ENCODE measurements around the gene AMIGO1.
A peak's percentile ranks its signal among the peaks of the same experiment; 100 is the strongest.

The AMIGO1 gene

GRCh38 chr1:109514846-109515245 is 5.3 kb upstream of the AMIGO1 start:
- Histone ChIP-seq H4K20me1 (ENCODE audit: insufficient read depth, low read length) (no peaks in the 10 kb centered on the region), H3K9me3 (ENCODE audit: insufficient read depth, low read length) (no peaks in the 10 kb centered on the region), H3K4me3 (ENCODE audit: low read length) (no peak overlapping the region), H3K79me2 (ENCODE audit: low read length) (no peaks in the 10 kb centered on the region), H3K27me3 (ENCODE audit: low read depth, low read length) (no peaks in the 10 kb centered on the region), H3K4me2 (ENCODE audit: low read length) (no peak overlapping the region), H3K4me1 (ENCODE audit: low read length) (peaks cover 21% of the 10 kb centered on the region), H2AFZ (ENCODE audit: low read depth, low read length) (no peak overlapping the region), H3K36me3 (replicated peaks; ENCODE audit: low read depth, low read length) (no peaks in the 10 kb centered on the region), H3K9ac (ENCODE audit: low read length) (no peak overlapping the region), H3K27ac (ENCODE audit: low read length) (no peak overlapping the region)
- TF ChIP-seq CTCF (IDR thresholded peaks at IDR 0.05; ENCODE audit: low read depth, low read length) (no peak), EZH2phosphoT487 (IDR thresholded peaks at IDR 0.05; ENCODE audit: low read depth) (no peak)

DNA sequence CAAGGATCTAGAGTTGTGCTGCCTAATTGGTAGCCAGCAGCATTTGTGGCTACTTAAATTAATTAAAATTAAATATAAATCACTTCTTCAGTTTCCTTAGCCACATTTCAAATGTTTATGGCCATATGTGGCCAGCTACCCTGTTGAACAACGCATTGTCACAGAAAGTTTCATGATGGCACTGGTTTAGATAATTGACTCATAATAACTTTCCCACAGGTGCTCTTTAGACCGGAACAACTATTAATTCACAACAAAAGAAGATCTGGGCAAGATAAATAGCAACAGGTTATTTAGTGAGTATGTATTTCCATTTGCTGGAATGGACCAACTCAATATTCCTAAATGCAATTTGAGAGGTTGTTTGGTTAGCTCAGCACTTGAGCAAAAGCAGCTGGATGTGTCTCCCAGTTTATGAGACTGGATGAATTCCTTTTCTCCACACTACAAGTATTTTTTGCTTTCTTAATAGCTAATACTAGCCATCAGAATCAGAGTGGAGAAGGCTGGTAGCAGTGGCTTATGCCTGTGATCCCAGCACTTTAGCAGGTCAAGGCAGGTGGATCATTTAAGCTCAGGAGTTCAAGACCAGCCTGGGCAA is 3.7 kb upstream of the AMIGO1 start:
- Histone ChIP-seq H2AFZ (ENCODE audit: low read depth, low read length) (no peak overlapping the region), H3K9ac (ENCODE audit: low read length) (no peak overlapping the region), H3K9me3 (ENCODE audit: insufficient read depth, low read length) (no peaks in the 10 kb centered on the region), H3K27me3 (ENCODE audit: low read depth, low read length) (no peaks in the 10 kb centered on the region), H3K79me2 (ENCODE audit: low read length) (no peaks in the 10 kb centered on the region), H3K4me1 (ENCODE audit: low read length) (peaks cover 10% of the 10 kb centered on the region), H3K4me3 (ENCODE audit: low read length) (no peak overlapping the region), H3K4me2 (ENCODE audit: low read length) (no peak overlapping the region), H4K20me1 (ENCODE audit: insufficient read depth, low read length) (no peaks in the 10 kb centered on the region), H3K27ac (ENCODE audit: low read length) (no peak overlapping the region), H3K36me3 (replicated peaks; ENCODE audit: low read depth, low read length) (no peaks in the 10 kb centered on the region)
- TF ChIP-seq CTCF (IDR thresholded peaks at IDR 0.05; ENCODE audit: low read depth, low read length) (no peak), EZH2phosphoT487 (IDR thresholded peaks at IDR 0.05; ENCODE audit: low read depth) (no peak)

DNA sequence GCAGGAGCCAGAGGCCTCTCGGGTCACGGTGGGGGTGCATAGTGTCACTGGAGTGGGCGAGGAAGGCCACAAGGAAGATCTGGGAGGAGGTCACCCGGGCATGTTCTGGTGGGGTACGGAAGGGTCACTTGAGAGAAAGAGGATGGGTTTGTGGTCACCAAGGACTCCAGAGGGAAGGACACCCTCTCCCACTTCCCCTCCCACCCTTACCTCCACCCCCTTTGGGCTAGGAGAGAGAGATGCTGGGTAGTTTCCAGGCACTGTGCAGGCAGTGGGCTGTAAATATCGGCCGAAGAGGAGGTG is 703 bp downstream of the AMIGO1 start:
- no peak overlapping the region for H3K9ac ChIP-seq (ENCODE audit: low read length)
- no peak overlapping the region for H3K27ac ChIP-seq (ENCODE audit: low read length)
- no peak overlapping the region for H2AFZ ChIP-seq (ENCODE audit: low read depth, low read length)
- TF ChIP-seq CTCF (IDR thresholded peaks at IDR 0.05; ENCODE audit: low read depth, low read length), result no peak
- TF ChIP-seq EZH2phosphoT487 (IDR thresholded peaks at IDR 0.05; ENCODE audit: low read depth), result no peak
- no peaks in the 10 kb centered on the region for H3K79me2 ChIP-seq (ENCODE audit: low read length)
- peak overlapping the region; percentile 91 for H3K4me3 ChIP-seq (ENCODE audit: low read length)
- H3K27me3 ChIP-seq (ENCODE audit: low read depth, low read length), result no peaks in the 10 kb centered on the region
- no peaks in the 10 kb centered on the region for H3K36me3 ChIP-seq (replicated peaks; ENCODE audit: low read depth, low read length)
- H3K4me2 ChIP-seq (ENCODE audit: low read length), result peak overlapping the region; percentile 98
- peaks cover 9% of the 10 kb centered on the region for H3K4me1 ChIP-seq (ENCODE audit: low read length)
- H4K20me1 ChIP-seq (ENCODE audit: insufficient read depth, low read length), result no peaks in the 10 kb centered on the region
- no peaks in the 10 kb centered on the region for H3K9me3 ChIP-seq (ENCODE audit: insufficient read depth, low read length)

DNA sequence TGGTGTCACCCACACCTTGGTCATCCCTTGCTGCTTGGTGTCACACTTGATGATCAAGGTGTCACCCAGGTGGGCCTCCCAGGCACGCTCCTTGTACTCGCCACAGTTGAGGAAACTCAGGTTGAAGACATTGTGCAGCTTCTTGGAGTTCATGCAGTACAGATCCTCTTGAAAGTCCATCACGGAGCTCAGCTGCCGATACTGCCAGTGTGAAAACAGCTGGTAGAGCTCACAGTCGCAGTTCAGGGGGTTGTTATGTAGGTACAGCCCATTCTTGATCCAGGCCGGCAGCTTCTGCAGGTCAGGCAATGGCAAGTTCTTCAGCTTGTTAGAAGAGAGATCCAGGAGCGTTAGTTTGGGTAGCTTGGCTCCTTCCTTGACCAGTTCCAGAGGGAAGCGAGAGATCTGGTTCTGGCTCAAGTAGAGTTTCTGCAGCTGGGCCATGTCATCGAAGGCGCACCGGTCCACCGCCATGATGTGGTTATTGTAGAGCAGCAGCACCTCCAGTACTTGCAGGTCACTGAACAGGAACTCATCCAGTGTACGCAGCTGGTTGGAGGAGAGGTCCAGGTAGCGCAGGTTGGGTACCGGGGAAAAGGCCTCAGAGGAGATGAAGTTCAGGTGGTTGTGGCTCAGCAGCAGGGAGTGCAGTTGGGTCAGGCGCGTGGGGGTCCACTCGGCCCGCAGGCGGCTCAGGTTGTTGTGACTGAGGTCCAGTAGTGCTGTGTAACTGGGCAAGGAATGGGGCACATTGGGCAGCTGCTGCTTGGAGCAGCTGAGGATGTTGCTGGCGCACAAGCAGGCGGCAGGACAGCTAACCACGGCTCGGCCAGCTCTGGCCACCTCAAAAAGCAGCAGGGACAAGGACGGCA is 1.3 kb downstream of the AMIGO1 start:
- Histone ChIP-seq H3K4me1 (ENCODE audit: low read length) (peaks cover 9% of the 10 kb centered on the region), H3K9ac (ENCODE audit: low read length) (no peak overlapping the region), H3K4me3 (ENCODE audit: low read length) (no peak overlapping the region), H2AFZ (ENCODE audit: low read depth, low read length) (no peak overlapping the region), H3K4me2 (ENCODE audit: low read length) (no peak overlapping the region), H4K20me1 (ENCODE audit: insufficient read depth, low read length) (no peaks in the 10 kb centered on the region), H3K9me3 (ENCODE audit: insufficient read depth, low read length) (no peaks in the 10 kb centered on the region), H3K27ac (ENCODE audit: low read length) (no peak overlapping the region), H3K27me3 (ENCODE audit: low read depth, low read length) (no peaks in the 10 kb centered on the region), H3K36me3 (replicated peaks; ENCODE audit: low read depth, low read length) (no peaks in the 10 kb centered on the region), H3K79me2 (ENCODE audit: low read length) (no peaks in the 10 kb centered on the region)
- TF ChIP-seq EZH2phosphoT487 (IDR thresholded peaks at IDR 0.05; ENCODE audit: low read depth), result no peak
- TF ChIP-seq CTCF (IDR thresholded peaks at IDR 0.05; ENCODE audit: low read depth, low read length), result no peak
